MM.1S (cell line): ENCODE measurements around the gene WWTR1.

Experiments
- DNase-seq: peaks from one replicate; pipeline ENCODE4 v3.0.0-alpha.2; 2015
- H2AFZ ChIP-seq: fragments of 300-600 bp; sonication (generic); 2 replicates; pipeline ENCODE4 v1.6.0; 2016; ENCODE audit warnings: antibody characterized with exemption, low read length
- H3F3A ChIP-seq: fragments of 300-600 bp; sonication (generic); 2 replicates; pipeline ENCODE4 v1.6.1; 2016; ENCODE audit warnings: mild to moderate bottlenecking, antibody characterized with exemption, low read length, moderate library complexity, mixed read lengths; ENCODE audit not compliant: insufficient read depth
- H3K27ac ChIP-seq: fragments of 300-600 bp; sonication (generic); 2 replicates; pipeline ENCODE4 v1.5.1; 2016; ENCODE audit warnings: mild to moderate bottlenecking, low read length
- H3K27me3 ChIP-seq: fragments of 300-600 bp; sonication (generic); replicated peaks from 2 replicates; pipeline ENCODE4 v1.6.0; 2016; ENCODE audit warnings: low read length; ENCODE audit not compliant: insufficient read depth
- H3K36me3 ChIP-seq: fragments of 300-600 bp; sonication (generic); replicated peaks from 2 replicates; pipeline ENCODE4 v1.6.1; 2016; ENCODE audit warnings: mild to moderate bottlenecking, low read length, mixed read lengths; ENCODE audit not compliant: insufficient read depth
- H3K4me1 ChIP-seq: fragments of 300-600 bp; sonication (generic); 2 replicates; pipeline ENCODE4 v1.6.1; 2016; ENCODE audit warnings: low read length, mixed read lengths
- H3K4me2 ChIP-seq: fragments of 300-600 bp; sonication (generic); 2 replicates; pipeline ENCODE4 v1.6.0; 2016; ENCODE audit warnings: low read depth, low read length
- H3K4me3 ChIP-seq: fragments of 300-600 bp; sonication (generic); 2 replicates; pipeline ENCODE4 v1.5.1; 2016; ENCODE audit warnings: low read length, mixed read lengths
- H3K79me2 ChIP-seq: fragments of 300-600 bp; sonication (generic); 2 replicates; pipeline ENCODE4 v1.6.1; 2016; ENCODE audit warnings: mixed run types, low read length, mixed read lengths
- H3K9ac ChIP-seq: fragments of 300-600 bp; sonication (generic); 2 replicates; pipeline ENCODE4 v1.6.1; 2016; ENCODE audit warnings: low read length, mixed read lengths
- H3K9me2 ChIP-seq: fragments of 300-600 bp; sonication (generic); replicated peaks from 2 replicates; pipeline ENCODE4 v1.6.1; 2016; ENCODE audit warnings: mild to moderate bottlenecking, low read length, mixed read lengths; ENCODE audit not compliant: insufficient read depth
- H3K9me3 ChIP-seq: fragments of 300-600 bp; sonication (generic); replicated peaks from 2 replicates; pipeline ENCODE4 v1.6.1; 2016; ENCODE audit warnings: mild to moderate bottlenecking, low read length, mixed read lengths; ENCODE audit not compliant: insufficient read depth
- H4K20me1 ChIP-seq: fragments of 300-600 bp; sonication (generic); 2 replicates; pipeline ENCODE4 v1.6.1; 2016; ENCODE audit warnings: mild to moderate bottlenecking, low read length, moderate library complexity, mixed read lengths; ENCODE audit not compliant: insufficient read depth
- EZH2 ChIP-seq: fragments of 300-600 bp; sonication (generic); optimal IDR thresholded peaks from 2 replicates; pipeline ENCODE3; 2017; ENCODE audit warnings: low read depth, mild to moderate bottlenecking, antibody characterized with exemption, low read length, mixed read lengths
- EZH2phosphoT487 ChIP-seq: fragments of 300-600 bp; sonication (generic); IDR thresholded peaks from 2 replicates; pipeline ENCODE4 v1.6.1; 2018; ENCODE audit warnings: antibody characterized with exemption, low read length
- TF ChIP-seq, protein P1 (sequence below): fragments of 300-600 bp; sonication (generic); IDR thresholded peaks from 2 replicates; pipeline ENCODE4 v1.5.1; 2016; ENCODE audit warnings: antibody characterized with exemption, low read length, mixed read lengths

The WWTR1 gene

GRCh38 chr3:149643482-149643798, 14.4 kb downstream of the WWTR1 start:
- no peak for TF ChIP-seq EZH2phosphoT487
- no peak for TF ChIP-seq EZH2
- TF ChIP-seq, protein P1, sequence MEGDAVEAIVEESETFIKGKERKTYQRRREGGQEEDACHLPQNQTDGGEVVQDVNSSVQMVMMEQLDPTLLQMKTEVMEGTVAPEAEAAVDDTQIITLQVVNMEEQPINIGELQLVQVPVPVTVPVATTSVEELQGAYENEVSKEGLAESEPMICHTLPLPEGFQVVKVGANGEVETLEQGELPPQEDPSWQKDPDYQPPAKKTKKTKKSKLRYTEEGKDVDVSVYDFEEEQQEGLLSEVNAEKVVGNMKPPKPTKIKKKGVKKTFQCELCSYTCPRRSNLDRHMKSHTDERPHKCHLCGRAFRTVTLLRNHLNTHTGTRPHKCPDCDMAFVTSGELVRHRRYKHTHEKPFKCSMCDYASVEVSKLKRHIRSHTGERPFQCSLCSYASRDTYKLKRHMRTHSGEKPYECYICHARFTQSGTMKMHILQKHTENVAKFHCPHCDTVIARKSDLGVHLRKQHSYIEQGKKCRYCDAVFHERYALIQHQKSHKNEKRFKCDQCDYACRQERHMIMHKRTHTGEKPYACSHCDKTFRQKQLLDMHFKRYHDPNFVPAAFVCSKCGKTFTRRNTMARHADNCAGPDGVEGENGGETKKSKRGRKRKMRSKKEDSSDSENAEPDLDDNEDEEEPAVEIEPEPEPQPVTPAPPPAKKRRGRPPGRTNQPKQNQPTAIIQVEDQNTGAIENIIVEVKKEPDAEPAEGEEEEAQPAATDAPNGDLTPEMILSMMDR, result no peak
- Histone ChIP-seq H4K20me1 (no peaks in the 10 kb centered on the region), H3K4me1 (peaks cover 21% of the 10 kb centered on the region), H3K27me3 (no peaks in the 10 kb centered on the region), H2AFZ (no peak overlapping the region), H3K4me3 (no peak overlapping the region), H3F3A (no peaks in the 10 kb centered on the region), H3K36me3 (no peaks in the 10 kb centered on the region), H3K4me2 (no peak overlapping the region), H3K9me3 (no peaks in the 10 kb centered on the region), H3K79me2 (no peaks in the 10 kb centered on the region), H3K9me2 (no peaks in the 10 kb centered on the region), H3K27ac (no peak overlapping the region), H3K9ac (no peak overlapping the region)
- DNase-seq, result no peak

- no peak overlapping the region for H3K9ac ChIP-seq
- no peaks in the 10 kb centered on the region for H4K20me1 ChIP-seq
- H3K4me2 ChIP-seq, result no peak overlapping the region
- TF ChIP-seq EZH2phosphoT487, result no peak
- TF ChIP-seq, protein P1, result no peak
- no peak for TF ChIP-seq EZH2
- H3K27me3 ChIP-seq, result no peaks in the 10 kb centered on the region
- no peak for DNase-seq
- no peak overlapping the region for H3K4me3 ChIP-seq
- H3F3A ChIP-seq, result no peaks in the 10 kb centered on the region
- H3K27ac ChIP-seq, result no peak overlapping the region
- H3K9me3 ChIP-seq, result no peaks in the 10 kb centered on the region
- H2AFZ ChIP-seq, result no peak overlapping the region
- H3K4me1 ChIP-seq, result peaks cover 1% of the 10 kb centered on the region; the same call in 1 of the 2 replicates
- no peaks in the 10 kb centered on the region for H3K79me2 ChIP-seq
- H3K9me2 ChIP-seq, result no peaks in the 10 kb centered on the region
- H3K36me3 ChIP-seq, result no peaks in the 10 kb centered on the region
These were observed 16.7 kb downstream of the WWTR1 start for GRCh38 chr3:149640976-149641728.

DNA sequence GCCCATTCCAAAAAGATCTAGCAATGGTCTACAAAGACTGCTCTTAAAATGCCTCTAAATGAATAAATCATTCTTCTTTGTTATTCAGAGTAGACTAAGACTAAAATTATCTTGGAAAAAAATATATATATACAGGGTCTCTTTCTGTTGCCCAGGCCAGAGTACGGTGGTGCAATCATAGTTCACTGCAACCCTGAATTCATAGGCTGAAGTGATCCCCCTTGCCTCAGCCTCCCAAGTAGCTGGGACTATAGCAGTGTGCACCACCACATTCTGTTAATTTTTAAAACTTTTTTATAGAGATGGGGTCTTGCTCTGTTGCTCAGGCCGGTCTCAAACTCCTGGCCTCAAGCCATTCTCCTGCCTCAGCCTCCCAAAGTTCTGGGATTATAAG, 18.7 kb downstream of the WWTR1 start:
- no peak for TF ChIP-seq EZH2phosphoT487
- TF ChIP-seq EZH2, result no peak
- TF ChIP-seq, protein P1, result no peak
- Histone ChIP-seq H4K20me1 (no peaks in the 10 kb centered on the region), H3K4me3 (no peak overlapping the region), H3K9ac (no peak overlapping the region), H3K27me3 (no peaks in the 10 kb centered on the region), H2AFZ (no peak overlapping the region), H3K9me2 (no peaks in the 10 kb centered on the region), H3K4me1 (no peaks in the 10 kb centered on the region), H3K79me2 (no peaks in the 10 kb centered on the region), H3K4me2 (no peak overlapping the region), H3F3A (no peaks in the 10 kb centered on the region), H3K27ac (no peak overlapping the region), H3K9me3 (no peaks in the 10 kb centered on the region), H3K36me3 (no peaks in the 10 kb centered on the region)
- DNase-seq, result no peak
